CD4-positive, alpha-beta T cell treated with Interleukin-12 subunit alpha and Interleukin-12 subunit beta, for 1 hour (primary cell): ENCODE data around the gene DRICH1.
A peak's percentile ranks its signal among the peaks of the same experiment; 100 is the strongest.
"Not testable (repeated sequence)": the region's sequence is repeated elsewhere in the genome, so short reads cannot be mapped to it uniquely, and the experiment has no call there.

ENCODE experiments used
- DNase-seq: peaks from one replicate; pipeline ENCODE4 v3.0.0-alpha.2; 2020

The DRICH1 gene

DNA sequence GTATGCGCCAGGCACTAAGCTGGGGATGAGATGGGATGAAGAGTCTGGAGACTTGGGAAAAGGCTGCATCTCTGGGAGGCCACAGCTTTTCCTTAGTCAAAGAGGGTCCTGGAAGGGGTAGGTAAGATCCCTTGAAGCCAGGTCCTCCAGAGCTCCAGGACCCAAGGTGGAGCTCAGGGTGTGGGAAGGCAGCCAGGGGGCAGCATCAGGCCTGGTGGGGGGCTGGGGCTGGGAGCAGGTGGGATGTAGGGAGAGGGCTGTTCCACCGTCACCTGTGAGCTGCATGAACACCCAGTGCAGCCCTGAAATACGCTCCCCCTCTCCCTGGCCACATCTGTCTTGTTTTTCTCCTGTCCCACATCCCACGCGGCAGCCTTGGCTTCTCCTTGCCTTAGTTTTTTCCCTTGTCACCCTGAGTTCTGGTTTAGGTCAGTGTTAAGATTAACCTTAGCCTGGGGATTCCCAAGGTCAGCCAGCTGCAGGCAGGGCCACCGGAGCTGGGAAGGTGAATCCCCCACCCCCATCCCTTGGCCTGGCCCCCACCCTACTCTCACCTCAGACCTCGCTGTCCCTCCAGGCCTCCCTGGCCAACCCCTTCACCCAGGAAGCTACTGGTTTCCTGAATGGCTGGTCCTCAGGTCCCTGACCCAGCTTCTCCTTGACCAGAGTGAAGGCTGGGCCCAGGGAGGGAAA is 34.4 kb downstream of the DRICH1 start:
- DNase-seq: not testable (repeated sequence)

GRCh38 chr22:23595904-23596303 is 36.2 kb downstream of the DRICH1 start:
- not testable (repeated sequence) for DNase-seq

- DNase-seq: no peak
These were observed 40.3 kb downstream of the DRICH1 start for GRCh38 chr22:23591846-23592245.

- DNase-seq: peak; percentile 50
These were observed 40.8 kb downstream of the DRICH1 start for GRCh38 chr22:23591201-23591791.

- DNase-seq: no peak
These were observed 48.3 kb downstream of the DRICH1 start for GRCh38 chr22:23583836-23584235.

DNA sequence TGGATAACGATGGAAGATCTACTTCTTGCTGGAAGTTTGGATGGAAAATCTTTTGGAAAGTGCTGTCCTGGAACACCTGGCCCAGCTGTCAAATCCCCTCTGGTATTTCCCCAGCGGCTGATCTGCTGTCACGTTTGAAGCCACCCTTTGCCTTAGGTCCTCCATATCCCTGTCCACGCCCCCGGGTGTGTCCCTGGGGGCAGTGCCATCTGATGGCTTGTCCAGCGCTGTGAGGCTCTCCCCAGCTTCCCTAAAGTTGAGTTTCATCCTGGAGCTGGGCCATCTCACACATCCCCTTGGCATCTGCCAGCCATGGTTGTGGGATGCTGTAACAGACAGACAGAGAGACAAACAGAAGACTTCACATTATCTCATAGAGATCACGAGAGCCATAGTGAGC is 49.0 kb downstream of the DRICH1 start:
- DNase-seq: no peak

DNA sequence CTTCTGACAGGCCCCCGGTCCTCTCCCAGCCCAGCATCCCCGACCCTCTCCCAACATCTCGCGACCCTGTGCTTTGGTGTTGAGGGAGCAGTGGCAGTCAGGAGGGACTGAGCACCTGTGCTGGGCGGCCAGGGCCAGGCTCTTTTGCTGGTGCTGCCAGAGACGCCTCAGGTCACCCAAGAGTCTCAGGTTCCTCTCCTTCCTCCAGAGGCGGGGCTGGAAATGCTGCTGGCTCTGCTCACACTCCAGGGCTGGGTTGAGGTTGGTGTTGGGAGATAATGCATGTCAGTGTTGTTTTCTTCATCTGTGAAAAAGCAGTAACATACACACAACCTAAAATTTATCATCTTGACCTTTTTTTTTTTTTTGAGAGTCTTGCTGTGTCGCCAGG is 50.9 kb downstream of the DRICH1 start:
- no peak for DNase-seq

DNA sequence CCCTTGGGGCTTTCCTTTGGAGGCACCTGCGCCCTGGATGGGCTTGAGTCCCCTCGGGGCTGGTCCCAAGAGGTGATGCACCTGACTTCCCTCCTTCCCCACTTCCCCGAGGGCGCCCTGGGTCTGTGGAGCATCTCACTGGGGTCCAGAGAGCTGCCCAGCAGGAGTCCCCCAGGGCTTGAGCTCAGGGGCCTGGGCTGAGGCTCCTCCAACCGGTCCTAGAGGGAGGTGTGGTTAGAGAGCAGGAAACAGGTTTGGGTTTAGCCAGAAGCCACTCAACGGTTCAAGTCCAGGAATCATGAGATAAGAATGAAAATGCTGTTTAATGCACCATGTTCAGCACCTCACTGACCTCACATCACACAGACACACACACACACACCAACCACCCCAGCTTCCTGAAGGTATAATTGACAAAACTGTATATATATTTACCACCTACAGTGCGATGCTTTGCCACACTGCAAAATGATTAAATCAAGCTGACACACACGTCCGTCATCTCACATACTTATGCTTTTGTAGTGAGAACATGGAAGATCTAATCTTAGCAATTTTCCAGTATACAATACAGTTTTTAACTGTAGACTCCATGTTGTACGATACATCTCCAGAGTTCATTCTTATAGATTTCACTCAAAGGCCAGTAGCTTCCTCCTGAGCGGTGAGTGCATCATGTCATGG is 51.4 kb downstream of the DRICH1 start:
- DNase-seq: no peak

DNA sequence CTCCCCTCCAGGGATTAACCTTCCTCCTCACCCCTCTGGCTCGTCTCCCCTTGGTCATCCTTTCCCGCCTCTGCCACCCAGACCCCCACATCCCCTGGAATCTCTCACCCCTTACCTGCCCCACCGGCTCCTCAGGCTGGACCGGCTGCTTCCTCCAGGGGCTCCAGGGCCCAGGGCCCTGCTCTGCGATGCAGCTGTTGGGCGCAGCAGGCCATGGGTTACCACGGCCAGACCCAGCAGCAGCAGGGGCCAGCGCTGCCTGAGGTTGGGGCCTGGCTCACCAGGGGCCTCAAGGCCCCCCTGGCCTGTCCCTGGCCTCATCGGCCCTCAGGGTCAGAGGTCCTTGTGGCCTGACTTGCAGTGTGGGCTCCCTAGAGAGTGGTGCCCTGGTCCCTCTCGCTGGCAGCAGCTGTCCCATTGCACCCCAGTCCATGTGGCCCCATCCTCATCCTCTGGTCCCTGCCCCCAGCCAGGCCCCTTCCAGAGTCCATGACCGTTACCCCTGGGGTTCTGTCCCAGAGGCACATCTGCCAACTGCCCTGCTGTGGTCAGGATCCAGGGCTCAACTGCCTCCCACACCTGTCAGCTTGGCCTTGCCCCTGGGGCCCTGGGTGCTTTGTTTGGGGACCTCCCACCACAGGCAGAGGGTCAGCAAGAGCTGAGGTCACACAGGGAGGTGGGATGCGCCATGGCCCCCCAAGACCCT is 52.1 kb downstream of the DRICH1 start, which contains the start of gene IGLL1:
Gene IGLL1, minus strand, starts transcription at position 421 of the 706 bp plus-strand sequence. Its CDS starts 100 bp downstream, at position 321.
- DNase-seq: no peak

GRCh38 chr22:23579280-23579679 is 52.8 kb downstream of the DRICH1 start:
- DNase-seq: no peak

DNA sequence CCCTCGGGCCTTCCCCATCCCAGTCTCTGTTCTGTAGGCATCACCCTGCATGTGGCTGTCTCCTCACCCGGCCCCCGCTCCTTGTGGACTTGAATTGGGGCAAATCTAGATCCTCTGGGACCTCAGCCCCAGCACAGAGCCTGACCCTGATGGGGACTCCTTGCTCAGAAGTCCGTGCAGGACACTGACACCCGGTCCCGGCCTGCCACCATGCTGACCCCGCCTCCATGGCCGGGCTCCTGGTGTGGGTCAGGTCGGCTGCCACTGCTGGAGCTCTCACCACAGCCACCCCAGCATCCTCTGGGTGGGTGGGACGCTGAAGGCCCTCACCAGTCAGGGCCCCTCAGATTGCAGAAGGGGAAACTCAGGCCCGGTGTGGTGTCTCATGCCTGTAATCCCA is 53.8 kb downstream of the DRICH1 start:
- no peak for DNase-seq

GRCh38 chr22:23576681-23577080 is 55.4 kb downstream of the DRICH1 start:
- DNase-seq: no peak

DNA sequence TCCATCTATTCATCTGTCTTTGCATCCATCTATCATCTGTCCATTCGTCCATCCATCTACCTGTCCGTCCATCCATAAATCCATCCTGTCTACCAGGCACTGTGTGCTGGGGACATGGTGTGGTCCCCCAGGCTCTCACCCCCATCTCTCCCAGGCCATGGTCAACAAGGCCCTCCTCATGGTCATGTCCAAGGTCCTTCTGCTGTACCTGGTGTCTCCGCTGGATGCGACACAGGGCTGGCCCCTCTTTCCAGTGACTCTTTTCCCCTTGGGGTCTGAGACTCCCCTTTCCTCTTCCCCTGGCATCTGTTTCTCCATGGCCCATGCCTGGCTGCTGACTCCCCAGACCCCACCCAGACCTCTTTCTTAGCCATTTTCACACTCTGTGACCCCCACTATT is 56.5 kb downstream of the DRICH1 start:
- no peak for DNase-seq

GRCh38 chr22:23574877-23575276 is 57.2 kb downstream of the DRICH1 start:
- no peak for DNase-seq

DNA sequence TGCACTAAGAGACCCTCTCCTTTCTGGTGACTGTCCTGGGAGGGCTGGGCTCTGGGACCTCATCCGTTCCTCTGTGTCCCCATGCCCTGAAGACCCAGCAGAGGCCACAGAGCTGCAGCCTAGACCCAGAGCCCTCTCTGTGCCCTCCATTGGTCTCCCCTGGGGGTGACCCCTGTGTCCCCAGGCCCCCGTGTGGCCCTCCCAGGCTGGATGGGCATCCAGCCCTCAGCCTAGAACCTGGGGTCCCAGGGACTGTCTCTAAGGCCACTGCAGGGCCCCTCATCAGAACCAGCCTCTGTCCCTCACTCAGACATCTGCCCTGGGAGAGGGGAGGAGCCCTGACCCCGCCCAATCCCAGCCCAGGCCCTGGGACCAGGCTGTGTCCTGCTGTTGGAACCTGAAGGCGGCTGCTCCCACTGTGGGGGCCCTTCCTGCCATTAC is 57.7 kb downstream of the DRICH1 start:
- no peak for DNase-seq

DNA sequence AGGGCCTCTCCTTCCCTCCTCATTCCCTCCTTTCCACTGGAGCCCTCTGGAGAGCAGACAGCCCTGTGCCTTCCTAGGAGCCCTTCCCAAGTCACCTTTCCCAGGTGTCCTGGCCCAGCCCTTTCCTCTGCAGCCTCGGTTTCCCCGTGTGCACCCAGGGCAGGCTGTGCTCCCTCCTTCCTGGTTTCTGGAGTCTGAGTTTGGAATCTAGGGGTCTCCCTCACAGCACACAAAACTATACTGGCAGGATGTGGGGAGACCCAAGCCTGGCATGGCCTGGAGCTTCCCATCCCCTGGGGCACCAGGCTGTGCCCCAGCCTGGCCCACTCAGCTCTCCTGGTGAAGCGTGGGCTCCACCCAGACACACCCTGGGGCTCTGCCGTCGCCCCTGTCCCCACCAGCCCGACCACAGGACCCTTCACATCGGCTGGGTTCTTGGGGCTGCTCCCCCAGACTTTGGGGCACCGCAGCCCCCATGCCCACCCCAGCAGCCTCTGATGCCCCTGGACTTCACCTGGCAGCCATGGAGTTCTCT is 58.4 kb downstream of the DRICH1 start:
- DNase-seq: not testable (repeated sequence)

DNA sequence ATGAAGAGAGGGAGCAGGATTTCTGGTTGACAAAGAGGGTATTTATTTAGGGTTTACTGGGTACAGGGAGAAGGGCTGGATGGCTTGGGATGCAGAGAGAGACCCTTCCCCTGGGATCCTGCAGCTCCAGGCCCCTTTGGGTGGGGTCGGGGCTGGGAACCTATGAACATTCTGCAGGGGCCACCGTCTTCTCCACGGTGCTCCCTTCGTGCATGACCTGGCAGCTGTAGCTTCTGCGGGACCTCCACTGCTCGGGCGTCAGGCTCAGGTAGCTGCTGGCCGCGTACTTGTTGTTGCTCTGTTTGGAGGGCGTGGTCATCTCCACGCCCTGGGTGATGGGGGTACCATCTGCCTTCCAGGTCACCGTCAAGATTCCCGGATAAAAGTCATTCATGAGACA is 59.0 kb downstream of the DRICH1 start:
- not testable (repeated sequence) for DNase-seq

DNA sequence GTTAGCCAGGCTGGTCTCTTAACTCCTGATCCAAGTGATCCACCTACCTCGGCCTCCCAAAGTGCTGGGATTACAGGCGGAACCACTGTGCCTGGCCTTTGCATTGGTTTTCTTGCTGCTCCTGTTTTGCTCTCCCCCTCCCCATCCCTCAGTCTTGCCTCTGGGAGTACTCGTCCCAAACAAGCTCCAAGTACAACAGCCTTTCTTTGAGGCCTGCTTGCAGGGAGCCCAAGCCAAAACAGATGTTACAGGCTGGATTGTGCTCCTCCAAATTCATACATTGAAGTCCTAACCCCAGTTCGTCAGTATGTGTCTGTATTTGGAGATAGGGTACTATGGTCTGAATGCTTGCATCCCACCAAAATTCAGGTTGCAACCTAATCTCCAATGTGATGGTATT is 60.6 kb downstream of the DRICH1 start:
- DNase-seq: no peak

DNA sequence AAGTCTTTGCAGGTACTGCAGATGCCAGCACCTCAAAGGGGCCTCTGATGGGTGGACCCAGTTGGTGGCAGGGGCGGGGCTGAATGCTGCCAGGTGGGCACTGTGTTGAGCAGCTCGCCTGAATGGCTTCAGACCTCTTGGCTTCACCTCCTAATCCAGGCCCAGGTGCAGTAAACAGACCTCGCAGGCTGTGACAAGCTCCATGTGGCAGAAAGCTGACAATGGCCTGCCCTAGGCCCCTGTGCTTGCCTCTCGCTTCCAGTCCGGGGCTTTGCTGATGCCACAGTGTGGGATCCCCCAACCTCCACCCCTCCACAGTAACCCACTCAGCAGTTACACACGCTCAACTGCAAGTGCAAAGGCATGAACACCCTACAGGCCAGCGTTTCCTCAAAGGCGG is 61.4 kb downstream of the DRICH1 start:
- DNase-seq: no peak

- no peak for DNase-seq
These were observed 62.4 kb downstream of the DRICH1 start for GRCh38 chr22:23569716-23570115.

- DNase-seq: no peak
These were observed 62.8 kb downstream of the DRICH1 start for GRCh38 chr22:23569291-23569690.

GRCh38 chr22:23566705-23567475 is 65.2 kb downstream of the DRICH1 start:
- DNase-seq: no peak
